COLO668 (cell line): ENCODE results near the gene DPM2.

Experiments
- DNase-seq: peaks from one replicate; lab custom pipeline; 2025; ENCODE audit not compliant: unreplicated experiment; lab: John Stamatoyannopoulos, UW

The DPM2 gene

DNA sequence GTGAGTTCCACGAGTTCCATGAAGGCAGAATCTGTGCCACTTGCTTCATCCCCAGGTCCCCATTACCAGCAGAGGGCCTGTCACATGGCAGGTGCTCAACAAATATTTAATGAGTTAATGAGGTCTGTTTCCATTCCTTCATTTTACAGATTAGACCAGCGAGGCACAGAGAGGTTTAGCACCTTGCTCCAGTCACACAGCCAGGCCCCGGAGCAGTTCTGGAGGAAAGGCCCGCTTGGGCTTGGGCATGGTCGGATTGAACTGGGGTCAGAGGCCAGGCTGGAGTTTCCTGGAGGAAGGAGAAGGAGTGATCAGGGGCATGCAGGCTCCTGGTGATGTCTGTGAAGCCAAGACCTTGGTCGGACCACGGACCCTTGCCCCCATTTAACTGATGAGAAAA lies 16.9 kb downstream of the DPM2 start:
- DNase-seq = no peak

DNA sequence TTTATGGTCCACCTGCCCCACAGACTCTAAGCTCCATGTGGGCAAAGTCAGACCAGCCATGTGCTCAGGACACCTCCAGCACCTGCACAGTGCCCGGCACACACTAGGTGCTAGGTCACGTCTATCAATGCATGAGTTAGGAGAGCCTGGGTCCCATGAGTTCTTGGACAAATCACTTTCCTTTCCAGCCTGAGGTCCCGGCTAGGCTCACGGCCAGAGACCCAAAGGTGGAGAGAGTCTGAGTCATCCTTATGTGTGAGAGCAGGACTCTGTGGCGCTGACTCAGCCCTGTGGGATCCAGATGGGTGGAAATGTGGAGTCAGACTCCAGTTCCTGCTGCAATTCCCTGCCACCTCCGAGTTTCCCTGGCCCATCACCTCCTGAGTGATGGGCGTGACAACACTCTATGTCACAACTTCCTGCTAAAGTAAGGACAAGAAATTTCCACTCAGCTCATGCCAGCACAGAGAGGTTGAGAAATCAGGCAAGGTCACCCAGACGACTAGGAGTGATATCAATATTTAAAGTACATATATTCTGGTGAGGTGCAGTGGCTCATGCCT lies 18.3 kb downstream of the DPM2 start:
- DNase-seq = peak; percentile 53

DNA sequence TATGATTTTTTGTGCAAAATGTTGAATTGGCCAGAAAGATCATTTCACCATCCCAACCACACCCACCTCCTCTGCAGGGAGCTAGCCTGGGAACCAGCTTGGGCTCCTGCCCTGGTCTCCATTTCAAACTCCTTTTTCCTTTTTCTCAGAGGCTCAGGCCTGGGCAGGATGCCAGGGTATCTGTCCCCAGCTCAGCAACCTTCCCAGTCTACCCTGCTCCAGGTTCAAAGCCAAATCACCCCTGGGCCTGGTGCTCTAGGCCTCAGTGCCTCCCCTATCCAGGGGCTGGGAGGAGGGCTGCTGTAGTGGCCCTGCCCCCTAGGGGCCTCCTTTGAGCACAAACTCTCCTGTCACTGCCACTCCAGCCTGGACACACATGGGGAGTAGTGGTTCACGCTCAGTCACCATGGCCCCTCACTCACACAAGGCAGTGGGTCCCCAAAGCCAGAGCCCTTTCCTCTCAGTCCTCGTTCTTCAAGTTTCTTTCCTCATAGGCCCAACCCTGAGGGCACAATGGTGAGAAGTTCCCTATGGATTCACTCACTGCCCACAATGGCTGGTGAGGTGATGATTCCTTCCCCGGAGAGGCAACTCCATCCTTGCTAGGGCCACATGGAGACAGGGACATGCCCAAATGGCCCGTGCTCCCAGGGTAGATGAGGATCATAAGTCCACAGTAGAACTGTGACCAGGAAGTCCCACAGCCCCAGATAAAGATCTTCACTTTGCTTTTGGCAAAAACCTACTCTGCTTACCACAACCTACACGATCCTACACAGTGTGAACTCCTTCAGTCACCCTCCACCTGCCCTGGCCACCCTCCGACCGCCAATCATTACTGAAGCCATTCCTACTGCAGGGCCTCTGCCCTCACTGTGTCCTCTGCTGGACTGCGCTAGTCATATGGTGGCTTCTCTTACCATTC lies 19.2 kb downstream of the DPM2 start:
- no peak for DNase-seq

DNA sequence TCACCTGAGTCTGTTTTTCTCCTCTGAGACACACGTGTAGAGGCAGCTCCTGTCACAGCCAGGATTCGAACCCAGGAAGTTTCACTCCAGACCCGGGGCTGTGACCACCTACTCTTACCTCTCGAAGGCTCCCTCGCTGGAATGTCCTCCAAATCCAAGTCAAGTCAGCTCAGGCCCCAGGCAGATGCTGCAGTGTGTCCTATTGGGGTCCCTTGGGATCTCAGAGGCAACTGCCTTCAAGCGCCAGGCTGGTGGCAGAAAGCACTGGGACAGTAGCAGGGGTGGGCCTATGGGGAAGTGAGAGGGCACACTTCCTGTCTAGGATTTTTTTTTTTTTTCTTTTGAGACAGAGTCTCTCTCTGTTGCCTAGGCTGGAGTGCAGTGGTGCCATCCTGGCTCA lies 20.1 kb downstream of the DPM2 start:
- no peak for DNase-seq

DNA sequence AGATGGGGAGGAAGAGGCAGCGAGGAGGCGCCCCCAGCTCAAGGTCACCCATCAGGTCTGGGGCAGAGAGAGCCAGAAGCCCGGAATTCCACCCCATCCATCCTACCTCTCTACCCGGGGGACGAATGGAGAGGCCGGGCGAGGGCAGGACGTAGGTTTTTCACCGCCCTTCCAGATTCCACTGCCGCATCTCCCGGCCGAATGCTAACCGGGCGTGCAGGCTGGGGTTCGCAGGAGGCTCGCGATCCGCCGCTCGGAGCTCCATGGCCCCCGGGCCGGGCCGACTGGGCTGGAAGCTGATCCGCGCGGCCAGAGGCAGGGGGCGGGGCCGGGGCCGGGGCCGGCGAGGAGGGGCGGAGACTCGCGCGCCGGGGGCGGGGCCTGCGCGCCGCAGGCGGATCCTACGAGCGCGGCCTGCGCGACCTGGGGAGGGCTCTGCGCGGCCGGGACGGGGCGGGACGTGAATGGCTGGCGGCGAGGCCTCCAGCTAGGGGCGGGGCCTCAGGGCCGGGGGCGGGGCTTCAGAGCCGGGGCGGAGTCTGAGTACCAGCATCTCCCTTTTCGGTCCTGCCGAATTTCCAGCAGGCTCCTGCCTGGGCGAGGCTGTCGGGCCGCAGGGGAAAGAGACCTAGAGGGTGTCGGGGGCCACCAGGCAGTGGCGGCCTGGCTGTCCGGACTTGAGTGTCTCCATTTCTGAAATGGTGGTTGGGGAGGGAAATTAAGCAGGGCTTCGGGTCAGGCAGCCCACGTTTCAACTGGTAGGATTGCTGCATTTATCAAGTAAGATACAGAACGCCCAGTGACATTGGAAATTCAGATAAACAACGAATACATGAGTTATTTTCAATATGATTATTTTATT lies 20.7 kb downstream of the DPM2 start, which contains the start of gene ST6GALNAC4:
ST6GALNAC4 (minus strand) TSS at position 322 of the 862 bp plus-strand sequence. CDS start 622 bp downstream, outside the sequence.
- peak; percentile 94 for DNase-seq

DNA sequence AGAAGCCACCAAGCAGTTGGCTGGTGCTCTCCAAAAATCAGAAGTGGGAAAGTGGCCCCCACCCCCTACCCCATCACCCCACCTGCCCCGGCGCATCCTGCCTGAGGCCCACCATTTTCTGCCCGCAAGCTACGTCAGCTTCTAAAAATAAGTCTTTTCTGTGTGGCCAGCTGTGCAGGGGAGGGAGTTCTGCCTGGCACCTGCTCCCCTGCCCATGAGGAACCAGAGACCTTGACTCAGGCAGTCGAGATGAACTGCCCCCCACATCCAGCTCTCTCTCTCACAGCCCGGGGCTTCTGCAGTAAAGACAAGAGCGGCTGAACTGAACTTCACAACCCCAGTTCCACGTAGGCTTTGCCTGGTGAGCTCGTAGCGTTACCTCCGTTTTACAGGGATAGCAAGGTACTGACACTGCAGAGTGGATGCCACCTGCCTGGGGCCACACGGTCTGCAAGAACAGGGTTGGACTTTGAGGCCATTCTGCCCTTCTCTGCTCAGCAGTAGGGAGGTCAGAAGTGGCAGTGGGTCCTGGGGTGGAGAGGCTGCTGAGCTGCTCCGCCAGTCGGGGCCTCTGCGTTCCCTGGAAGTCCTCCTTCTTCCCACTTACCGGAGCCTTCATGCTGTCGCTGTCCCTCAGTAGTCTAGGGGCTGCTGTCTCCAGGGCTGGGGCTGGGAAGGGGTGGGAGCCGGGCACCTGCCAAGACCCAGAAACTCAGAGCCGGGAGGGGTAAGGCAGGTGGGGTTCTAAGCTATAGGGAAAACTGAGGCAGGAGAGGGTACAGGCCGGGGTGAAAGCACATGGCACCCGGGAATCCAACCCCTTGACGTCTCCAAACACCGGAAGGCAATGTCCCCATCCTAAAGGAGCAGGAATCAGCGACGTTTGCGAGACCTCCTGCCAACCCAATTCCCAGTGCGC lies 21.6 kb downstream of the DPM2 start:
- DNase-seq = peak; percentile 80

DNA sequence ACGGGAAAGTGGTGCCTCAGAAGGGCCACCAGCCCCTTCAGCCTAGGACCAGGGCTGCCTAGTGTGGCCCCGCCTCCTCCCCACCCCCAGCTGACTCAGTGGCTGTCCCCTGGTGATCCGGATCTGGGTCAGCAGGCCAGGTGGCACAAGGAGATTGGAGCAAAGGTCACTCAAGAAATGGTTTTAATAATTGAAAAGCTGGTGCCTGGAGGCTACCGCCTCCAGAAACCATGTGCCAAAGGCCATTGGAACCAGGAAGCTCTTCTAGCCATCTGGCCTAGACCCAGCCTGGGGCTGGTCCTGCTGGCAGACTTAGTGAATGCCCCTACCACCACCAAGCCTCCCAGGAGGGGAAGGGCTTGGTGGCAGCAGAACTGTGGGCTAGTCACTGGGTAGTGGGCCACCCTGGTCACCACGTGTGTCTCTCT lies 22.3 kb downstream of the DPM2 start:
- peak; percentile 63 for DNase-seq

DNA sequence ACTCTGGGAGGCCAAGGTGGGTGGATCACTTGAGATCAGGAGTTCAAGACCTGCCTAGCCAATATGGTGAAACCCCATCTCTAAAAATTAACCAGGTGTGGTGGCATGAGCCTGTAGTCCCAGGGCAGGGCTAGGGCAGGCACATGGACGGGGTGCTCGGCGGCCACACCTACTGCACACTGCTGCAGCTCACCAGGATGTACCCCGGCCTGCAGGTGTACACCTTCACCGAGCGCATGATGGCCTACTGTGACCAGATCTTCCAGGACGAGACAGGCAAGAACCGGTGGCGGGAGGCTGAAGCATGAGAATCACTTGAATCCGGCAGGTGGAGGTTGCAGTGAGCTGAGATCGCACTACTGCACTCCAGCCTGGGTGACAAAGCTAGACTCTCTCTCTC lies 24.0 kb downstream of the DPM2 start:
- peak; percentile 28 for DNase-seq

DNA sequence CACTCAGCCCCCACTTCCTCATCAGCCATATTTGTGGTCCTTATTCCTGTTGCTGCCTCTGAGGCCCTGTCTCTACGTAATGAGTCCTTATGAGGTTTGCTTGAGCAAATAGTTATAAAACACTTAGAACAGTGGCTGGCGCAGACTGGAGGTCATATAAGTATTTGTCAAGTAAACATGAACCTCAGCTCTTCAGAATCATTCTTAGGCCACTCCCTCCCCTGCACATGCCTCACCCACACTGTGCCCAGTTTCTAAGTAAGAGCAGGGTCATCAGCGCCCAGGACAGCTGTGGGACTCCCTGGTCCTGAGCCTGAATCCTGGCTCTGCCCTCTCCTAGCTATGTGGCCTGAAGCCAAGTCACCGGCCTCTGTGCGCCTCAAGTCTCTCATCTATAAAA lies 24.8 kb downstream of the DPM2 start:
- peak; percentile 24 for DNase-seq

DNA sequence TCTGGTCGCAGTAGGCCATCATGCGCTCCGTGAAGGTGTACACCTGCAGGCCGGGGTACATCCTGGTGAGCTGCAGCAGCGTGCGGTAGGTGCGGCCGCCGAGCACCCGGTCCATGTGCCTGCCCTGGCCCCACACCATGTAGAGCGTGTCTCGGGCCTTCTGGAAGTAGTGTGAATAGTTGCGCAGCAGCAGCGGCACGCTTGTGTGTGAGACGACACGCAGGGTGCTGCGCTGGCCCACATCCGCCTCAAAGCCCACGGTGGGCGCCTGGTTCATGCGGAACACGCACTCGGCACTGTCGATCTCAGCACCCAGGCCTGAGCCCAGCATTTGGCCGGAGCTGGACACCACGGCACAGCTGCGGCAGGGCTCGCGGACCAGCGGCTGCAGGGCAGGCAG lies 25.4 kb downstream of the DPM2 start:
- DNase-seq = no peak

DNA sequence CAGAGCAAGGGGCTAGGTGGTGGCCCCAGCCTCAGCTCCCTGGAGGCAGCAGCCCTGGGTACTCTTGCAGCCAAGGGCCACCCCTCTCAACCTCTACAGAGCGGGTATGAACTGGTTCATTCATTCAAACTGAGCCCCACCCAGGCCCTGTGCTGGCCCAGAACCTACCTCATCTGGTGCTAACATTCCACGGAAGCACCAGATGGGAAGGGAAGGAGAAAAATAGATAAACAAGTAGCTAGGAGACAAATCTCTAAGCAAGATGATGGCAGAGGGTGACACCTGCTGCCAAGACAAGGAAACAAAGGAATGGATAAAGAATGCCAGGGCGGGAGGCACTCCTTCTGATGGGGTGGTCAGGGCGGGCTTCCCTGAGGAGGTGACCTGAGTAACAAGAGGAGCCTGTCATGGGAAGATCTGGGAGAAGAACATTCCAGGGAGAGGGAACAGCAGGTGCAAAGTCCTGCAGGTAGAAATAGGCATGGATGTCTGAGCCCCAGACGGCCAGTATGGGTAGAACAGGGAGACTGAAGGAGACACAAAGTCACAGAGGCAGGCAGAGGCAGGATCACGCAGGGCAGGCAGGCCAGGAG lies 26.9 kb downstream of the DPM2 start:
- DNase-seq = no peak

DNA sequence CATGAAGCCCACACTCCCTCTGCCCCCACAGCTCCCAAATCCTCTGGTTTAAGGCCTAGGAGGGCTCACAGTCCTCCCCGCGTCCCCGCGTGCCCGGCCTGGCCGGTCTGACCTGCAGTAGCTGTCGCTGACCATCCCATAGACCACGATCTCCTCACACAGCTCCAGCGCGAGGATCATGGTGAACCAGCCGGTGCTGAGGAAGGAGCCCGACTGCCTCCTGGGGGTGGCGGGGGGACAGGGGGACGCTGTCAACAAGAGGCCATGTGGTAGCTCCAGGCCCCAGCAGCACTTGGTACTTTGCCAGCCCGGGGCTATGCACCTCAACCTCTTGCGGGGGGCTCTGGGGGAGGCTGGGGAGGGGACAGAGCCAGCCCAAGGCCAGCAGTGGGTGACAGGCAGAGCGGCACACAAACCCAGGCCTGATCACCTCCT lies 27.8 kb downstream of the DPM2 start:
- DNase-seq = no peak

DNA sequence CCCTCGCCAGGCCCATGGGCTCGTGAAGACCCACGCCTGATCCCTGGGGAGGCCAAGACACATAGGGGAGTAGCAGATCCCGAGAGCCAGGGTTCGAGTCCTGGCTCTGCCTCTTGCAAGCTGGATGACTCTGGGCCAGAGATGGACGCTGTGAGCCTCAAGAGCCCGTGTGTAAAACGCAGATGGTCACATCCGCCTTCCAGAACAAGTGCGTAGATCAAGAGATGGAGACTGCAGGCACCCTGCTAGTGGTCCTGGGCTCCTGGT lies 29.1 kb downstream of the DPM2 start:
- DNase-seq = no peak

DNA sequence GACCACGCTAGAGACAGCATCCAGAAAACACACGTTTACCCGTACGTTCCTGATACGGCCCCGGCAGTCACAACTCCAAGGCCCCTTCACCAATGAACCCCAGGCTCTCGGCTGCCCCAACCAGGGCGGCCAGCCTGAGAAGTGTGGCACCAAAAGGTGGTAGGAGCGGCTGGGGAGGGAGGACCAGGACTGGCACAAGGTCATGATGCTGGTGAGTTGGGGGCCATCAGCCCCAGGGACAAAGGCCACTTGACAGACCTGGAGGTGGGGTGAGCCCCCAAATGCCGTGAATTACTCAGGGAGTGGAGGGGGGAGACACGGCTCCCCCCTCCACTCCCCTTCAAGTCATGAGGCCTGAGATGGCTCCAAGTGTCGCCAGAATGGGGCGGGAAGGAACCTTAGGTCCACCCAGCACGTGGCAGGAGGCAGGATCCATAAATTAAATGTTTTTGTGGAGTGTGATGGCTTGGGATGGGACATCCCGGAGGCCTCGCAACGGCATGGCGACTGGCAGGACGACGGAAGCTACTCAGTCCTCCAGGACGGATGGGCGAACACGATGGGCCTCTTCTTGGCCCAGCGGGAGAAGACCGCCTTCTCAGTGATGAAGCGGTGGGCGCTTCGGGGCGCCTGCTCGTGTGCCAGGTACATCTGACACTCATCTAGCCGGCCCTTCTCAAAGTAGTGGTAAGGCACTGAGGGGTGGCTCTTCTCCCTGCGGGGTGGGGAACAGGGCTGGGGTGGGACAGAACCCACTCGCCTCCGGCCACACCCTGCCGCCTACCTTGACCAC lies 29.6 kb downstream of the DPM2 start:
- DNase-seq = no peak

DNA sequence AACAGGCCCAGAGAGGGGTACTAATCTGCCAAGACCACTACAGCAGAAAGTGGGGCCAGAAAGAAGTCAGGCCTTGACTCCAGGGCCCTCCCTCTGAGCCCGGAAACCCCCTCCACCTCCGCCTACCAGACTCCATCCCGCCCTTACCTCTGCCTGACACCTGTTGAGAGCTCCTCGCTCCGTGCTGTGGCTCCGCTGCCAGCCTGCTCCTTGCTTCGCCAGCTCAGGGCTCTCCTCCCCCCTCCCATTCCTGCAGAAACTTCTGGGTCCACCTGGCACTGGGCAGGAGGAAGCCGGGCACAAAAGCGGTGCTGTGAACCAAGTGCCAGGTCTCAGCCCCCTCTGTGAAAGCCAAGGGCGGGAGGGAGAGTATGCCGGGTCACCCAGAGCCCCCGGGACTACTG lies 31.9 kb downstream of the DPM2 start:
- no peak for DNase-seq

DNA sequence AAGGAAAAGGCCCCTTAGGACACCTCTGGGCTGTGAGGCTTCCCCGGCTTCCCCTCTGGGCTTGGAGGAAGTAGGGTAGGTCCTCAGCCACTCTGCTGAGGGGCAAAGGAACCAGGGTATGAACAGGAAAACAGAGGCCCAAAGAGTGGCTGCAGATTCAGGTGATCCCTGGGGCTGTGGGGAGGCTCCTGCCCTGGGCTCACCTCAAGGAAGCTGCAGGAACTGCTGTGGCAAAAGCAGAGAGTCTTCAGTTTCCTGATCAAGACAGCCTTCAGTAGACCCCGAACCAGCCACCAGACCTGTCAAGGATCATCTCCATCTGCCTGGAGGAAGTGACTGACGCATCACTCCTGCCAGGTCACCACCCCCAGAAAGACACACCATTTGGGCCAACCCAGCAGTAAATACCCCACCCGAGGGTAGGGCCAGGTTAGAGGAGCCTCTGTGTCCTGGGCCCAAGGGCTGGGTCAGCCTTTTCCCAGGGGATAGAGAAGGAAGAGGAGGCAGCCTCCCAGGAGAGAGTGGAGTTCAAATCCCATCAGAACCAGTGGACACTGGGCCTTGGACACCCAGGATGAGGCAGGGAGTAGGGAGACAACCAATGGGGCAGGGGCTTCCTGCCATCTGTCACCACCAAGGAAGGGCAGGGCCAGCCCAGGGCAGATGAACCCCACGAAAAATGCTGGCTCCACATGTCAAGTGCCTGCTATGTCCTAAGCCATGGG lies 32.5 kb downstream of the DPM2 start:
- DNase-seq = no peak

DNA sequence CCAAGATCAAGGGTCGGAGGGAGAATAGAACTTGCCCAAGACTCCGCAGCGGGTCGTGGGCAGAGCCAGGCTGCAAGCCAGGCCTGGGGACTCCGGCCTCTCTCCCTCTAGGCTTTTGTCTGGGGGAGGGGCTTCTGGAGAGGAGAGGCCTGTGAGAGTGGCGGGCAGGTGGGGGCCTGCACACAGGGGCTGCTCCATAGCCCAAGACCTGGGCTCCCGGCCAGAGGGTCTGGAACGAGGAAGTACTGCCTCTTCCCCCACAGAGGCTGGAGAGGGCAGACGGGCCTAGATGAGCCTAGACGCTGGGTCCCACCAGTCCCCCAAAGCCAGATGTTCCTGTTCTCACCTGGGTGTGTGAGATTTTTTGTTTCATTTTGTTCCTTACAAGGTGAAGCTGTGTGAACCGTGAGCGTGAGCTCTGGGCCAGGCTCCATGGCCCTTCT lies 33.1 kb downstream of the DPM2 start:
- no peak for DNase-seq

DNA sequence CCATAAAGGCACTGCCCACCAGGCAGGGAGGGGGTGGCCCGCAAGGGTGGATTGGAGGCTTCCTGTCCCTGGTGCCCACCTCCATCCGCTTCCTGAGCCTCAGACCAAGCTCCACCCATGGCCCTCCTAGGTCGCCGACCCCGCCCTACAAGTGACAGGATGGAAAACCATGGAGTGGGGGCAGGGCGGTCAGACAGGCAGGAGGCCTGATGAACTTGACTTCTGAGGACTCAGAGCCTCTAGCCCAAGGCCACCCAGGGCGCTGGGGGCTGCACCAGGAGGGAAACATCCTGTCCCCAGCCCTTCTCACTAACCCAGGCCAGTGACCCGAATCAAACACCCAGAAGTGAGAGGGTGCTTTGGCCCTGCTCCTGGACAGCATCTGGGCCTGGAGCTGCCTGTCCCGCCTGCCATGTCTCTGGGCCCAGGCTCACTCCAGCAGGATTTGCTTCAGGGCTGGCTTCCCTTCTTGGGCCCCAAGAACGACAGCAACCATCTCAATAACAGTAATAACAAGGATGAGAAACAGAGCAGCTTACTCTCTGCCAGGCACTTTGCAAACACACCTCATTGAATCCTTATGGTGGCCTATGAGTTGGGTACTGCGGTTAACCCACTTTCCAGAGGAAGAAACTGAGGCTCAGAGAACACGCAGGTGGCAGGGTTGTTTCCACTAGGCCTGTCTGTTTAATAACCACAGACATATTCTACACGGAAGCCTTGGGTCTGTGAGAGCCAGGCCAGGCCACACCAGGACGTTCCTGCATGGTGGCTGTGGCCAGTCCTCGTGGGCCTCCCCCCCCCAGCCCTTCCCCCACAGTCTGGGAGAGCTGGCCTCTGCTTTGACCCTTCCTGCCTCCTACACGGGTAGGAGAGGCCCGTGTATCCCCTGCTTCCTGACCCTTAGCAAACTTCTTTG lies 33.8 kb downstream of the DPM2 start:
- DNase-seq = peak; percentile 16
